NCI-H526 (cell line): ENCODE results near the gene MNX1.

ENCODE experiments used
- DNase-seq, 2 experiments: peaks; one replicate each; lab custom pipeline; 2025; lab: John Stamatoyannopoulos, UW

MNX1 gene

DNA sequence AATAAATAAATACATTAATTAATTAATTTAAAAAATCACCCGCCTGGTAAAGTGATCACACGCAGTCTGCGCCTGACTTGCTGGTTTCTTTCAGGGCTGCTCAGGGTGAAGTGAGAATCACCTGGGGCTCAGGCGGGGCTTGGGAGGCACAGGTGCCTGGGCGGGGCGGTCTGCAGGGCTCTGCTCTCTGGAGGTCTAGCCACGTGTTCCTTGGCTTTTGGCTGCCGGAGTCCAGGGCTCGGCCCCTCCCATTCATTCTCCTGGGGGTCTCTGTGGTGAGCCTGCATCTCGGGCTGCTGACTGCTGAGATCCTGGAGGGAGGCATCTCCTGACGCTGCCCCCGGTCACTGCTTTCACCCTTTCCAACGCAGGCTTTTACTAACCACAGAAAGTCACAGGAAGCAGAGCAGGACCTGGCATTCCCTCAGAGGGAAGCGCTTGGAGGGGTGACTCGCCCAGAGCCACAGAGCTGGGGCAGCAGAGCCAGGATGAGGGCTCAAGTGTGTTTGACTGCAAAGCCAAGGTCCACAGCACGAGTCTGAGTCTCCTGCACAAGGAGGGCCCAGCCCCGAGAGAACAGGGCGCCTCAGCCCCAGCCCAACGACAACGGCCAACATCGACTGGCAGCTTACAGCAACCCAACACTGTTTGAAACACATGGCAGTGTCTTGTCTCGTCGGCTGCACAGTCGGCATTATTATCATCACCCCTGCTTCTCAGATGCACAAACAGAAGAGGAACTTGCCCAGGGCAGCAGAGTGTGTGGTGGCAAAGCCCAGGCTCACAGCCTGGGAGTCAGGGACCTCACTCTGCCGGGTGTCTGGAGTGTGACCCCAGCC is 22.4 kb upstream of the MNX1 start:
- DNase-seq = peak in 1 of 2 experiments; percentile 31

GRCh38 chr7:157032128-157032527 is 21.7 kb upstream of the MNX1 start:
- no peak for DNase-seq

GRCh38 chr7:157028199-157028903 is 17.9 kb upstream of the MNX1 start:
- no peak for DNase-seq

DNA sequence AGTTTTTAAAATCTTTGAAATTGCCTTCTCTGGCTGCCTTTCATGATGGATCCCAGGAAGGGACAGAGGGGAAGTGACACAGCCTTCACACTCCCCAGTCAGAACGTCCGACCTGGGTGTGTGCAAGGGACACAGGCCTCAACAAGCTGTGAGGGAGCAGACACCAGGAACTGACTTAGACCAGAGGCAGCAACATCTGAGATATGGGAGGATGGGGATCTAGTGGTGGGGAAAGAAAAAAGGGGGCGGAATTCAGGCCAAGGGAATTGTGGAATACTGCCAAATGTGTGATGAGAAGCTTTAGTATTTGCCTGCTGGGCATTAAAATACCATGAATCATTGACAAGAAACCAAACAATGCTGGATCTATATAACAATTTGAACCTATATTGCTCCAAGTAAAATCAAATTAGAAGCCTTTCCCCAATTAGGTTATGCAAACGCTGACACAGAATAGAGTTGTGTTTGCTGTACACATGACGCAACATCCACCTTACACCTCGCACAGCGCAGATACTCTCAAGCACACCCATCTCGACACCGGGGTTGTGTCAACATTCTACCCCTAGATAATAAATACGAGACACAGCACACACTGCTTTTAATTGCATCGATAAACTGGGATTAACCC is 17.2 kb upstream of the MNX1 start:
- DNase-seq = no peak

GRCh38 chr7:157024716-157025115 is 14.3 kb upstream of the MNX1 start:
- DNase-seq = no peak

- DNase-seq = no peak
These were observed 13.1 kb upstream of the MNX1 start for GRCh38 chr7:157023589-157023905.

- peak; percentile 55 to 84 for DNase-seq
These were observed 12.5 kb upstream of the MNX1 start for GRCh38 chr7:157022681-157023588.

DNA sequence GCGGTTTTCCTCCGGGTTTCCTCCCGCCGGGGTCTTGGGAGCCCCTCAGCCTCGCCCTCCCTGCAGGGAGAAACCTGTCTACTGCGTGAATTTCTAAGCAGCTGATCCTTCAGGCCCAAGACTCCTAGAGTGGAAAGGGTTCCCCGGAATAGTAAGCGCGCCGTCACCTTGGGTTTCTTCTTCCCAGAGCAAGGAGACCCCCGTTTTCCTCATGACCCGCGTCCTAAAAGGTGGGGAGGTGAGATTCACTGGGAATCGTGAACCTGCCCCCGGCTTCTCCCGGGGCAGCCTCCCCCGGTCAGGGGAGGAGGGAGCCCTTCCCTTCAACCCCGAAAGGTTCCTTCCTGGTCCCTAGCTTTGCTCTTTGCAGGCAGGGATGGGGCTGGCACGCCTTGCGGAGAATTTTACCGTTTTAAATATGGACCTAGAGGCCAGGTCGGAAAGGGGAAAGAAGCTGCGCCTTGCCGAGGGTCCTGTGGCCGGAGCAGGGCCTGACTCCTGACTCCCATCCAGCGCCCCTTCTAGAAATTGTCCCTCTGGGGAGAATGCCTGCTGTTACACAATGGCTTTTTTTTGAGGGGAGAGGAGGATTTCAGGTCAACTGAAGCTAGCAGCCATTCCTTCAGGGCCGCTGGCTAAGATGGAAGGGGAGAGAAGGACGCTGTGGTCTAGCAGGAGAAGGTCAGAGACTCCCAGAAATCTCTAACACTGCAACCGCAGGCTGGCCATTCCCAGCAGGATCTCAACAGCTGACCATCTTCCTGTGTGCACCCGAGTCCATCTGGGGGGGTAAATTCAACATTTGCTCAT is 11.6 kb upstream of the MNX1 start:
- no peak for DNase-seq

DNA sequence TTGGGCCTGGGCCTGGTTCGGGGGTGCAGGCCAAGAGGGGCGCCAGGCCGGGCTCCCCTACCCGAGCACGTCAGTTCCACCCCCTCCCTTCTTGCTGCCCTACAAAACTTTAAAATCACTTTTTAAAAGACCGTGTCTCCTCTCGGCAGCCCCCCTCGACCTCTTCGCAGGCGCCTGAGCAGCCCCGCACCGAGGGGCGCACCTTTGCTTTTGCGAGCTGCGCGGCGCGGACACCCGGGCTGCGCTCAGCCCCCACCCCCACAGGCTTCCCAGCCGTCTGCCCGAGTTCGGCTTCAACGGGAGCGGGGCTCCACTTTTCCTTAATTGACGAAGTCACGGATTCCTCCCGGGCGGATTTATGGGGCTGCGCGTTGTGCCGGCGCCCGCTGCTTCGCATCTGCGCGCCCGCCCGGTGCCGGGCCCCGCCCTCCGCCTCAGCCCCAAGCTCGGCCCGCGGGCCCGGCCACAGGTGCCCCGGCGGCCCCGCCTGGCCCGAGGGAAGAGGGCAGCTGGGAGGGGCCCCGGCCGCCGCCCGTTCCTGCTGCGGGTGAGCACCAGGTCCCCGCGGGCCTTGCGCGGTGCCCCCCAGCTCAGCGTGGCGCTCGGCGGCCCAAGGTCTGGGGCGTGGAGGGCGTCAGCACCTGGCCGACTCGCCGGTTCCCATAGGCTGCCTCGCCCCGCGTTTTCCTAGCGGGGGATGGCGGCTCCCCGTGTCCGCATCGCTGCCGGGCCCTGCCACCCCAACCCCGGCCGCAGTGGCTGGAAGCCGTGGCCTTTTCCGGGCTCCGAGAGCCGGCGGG is 10.8 kb upstream of the MNX1 start:
- DNase-seq = no peak

- DNase-seq = no peak
These were observed 10.1 kb upstream of the MNX1 start for GRCh38 chr7:157020514-157021070.

DNA sequence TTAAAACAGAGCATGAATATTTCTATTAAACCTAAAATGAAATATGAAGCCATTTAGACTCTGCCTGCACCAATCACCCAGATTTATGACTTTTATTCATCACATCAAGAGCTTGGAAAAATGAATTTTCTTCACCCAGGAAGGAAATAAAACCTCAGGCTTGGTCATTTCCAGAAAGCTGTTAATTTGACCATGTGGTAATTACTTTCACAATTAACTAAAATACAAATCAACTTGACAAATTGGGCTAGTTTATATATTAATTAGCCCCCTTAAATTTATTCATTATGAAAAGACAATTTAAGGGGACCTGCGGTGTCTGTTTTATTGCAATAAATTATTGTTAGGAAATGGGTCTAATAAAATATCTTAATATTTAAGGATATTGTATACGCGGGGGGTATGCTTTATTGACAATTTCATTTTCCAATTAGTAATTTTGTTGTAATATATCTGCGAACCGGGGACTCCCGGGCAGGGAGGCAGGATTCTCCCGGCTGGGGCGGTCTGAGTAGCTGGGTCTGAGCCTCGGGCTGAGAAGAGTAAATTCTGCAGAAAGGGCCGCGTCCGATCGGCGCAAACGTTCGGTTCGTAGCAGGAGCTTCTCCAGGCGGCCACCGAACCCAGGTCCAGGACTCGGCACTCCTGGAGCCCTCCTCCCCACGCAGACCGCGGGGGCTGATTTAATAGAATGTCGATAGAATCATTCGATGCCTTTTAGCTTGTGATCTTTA is 9.4 kb upstream of the MNX1 start:
- DNase-seq = peak in 1 of 2 experiments; percentile 18

- DNase-seq = peak; percentile 53 to 87
These were observed 8.6 kb upstream of the MNX1 start for GRCh38 chr7:157018997-157019608.

GRCh38 chr7:157018328-157018996 is 8.0 kb upstream of the MNX1 start:
- no peak for DNase-seq

DNA sequence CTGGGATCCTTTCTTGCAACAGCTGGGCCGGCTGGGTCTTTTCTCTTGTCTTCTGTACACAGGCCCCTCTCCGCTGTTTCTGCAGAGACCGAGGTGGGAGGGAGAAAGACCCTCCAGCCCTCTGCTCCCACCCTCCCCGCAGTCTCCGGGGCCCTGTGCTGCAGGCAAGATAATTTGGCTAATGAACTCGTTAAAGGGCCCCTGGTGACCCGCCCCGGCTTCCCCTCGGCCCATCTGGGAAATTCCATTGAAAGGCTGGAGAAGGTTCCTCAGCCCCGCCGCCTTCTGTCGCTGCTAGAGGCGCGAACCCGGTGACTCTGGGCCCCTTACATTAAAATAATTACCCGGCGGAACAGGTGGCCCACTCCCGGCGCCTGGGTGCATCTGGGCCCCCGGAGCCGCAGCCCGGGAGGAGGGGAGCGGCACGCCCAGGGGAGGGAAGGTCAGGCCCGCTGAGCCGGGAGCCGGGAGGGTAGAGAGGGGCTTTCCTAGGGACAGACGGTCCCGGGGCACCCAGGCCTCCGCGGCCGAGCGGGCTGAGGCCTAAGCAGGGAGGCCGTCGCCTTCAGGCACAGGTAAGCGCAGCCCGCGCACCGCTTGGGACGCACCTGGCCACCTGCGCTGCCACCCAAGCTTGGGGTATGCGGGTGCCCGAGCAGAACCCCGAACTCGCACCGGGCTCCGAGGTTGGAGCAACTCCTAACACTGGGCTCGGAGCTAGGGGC is 7.3 kb upstream of the MNX1 start:
- peak; percentile 60 to 86 for DNase-seq

GRCh38 chr7:157017149-157017548 is 6.7 kb upstream of the MNX1 start:
- peak in 1 of 2 experiments; percentile 71 for DNase-seq

DNA sequence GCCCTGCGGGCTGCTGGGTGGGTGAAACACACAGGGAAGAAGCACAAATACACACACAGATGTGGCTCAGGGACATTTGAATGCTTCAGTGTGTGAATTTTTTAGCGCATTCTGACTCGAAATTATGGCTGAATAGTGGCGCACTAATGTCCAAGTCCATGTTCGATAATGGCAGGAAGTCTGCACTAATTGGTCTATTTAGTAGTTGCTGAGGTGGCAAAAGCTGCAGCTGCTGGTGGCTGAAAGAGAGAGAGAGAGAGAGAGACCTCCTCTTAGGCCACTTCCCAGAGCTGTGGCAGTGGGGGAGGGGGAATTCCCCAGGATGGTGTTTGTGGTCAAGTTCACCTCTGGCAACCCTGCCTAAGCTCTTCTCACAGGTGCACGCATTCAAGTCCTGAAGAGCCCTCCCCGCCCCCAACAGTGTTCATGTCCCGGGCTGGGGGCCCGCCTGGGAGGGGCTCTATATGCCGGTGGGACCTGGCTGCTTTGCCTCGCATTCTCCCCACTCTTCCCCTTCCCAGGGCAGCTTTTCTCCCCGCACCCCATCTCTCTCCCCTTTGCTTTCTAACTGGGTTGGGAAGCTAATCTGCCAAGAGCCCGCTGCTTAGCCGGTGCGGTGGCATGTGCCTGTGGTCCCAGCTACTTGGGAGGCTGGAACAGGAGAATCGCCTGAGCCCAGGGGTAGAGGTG is 6.0 kb upstream of the MNX1 start:
- DNase-seq = peak; percentile 41 to 71

GRCh38 chr7:157016024-157016351 is 5.5 kb upstream of the MNX1 start:
- peak in 1 of 2 experiments; percentile 71 for DNase-seq
